ENCODE data around the gene TMC3. TPM values are rescaled to one million over a fixed set of nuclear protein-coding genes. Genes with fewer than 3 reads are reported as not detected.

The TMC3 gene
- not detected in 2 replicates for total RNA-seq (2022)
- percentile 5 among the genes with signal in this experiment for Bru-seq, nascent RNA
- percentile 13 among the genes with signal in this experiment for BruChase-seq, experiment 1, labeled RNA remaining after a 2-hour chase
- percentile 5 among the genes with signal in this experiment for BruChase-seq, experiment 2, labeled RNA remaining after a 6-hour chase
- long read RNA-seq: 0 reads

- no peaks in the 10 kb centered on the region for H3K27me3 ChIP-seq (replicated peaks; ENCODE audit: control insufficient read depth, insufficient read depth, low read length)
- Mint-ChIP-seq H3K4me1 (ENCODE audit: low read depth, unreplicated experiment) (no peaks in the 10 kb centered on the region), H3K27me3 (ENCODE audit: insufficient read depth, unreplicated experiment) (no peaks in the 10 kb centered on the region), H3K9me3 (ENCODE audit: unreplicated experiment) (no peaks in the 10 kb centered on the region), H3K4me3 (ENCODE audit: unreplicated experiment) (no peak within 1 kb of the TSS), H3K36me3 (ENCODE audit: insufficient read depth, unreplicated experiment) (no peaks in the 10 kb centered on the region), H3K27ac (ENCODE audit: unreplicated experiment) (no peak within 1 kb of the TSS)
- H3K4me3 ChIP-seq (ENCODE audit: low read depth, low read length): no peak within 1 kb of the TSS
- no peak for DNase-seq
- CTCF ChIA-PET: no interaction called here
- no peak for TF ChIP-seq CTCF (IDR thresholded peaks at IDR 0.05; ENCODE audit: insufficient read depth in 1 of 2, low read depth in 1 of 2, low read length in 1 of 2, severe bottlenecking in 1 of 2, unreplicated experiment in 1 of 2)
- H3K9me3 ChIP-seq: no peaks in the 10 kb centered on the region
- POLR2A ChIA-PET: no interaction called here
- no TSS peak for BruUV-seq (replicated peaks)
- peaks cover 28% of the 10 kb centered on the region for H3K4me1 ChIP-seq
- intact Hi-C loops (cut with micrococcal nuclease; ENCODE audit: unreplicated experiment): no loop called here
- H3K36me3 ChIP-seq (ENCODE audit: control insufficient read depth, insufficient read depth, low read length): no peaks in the 10 kb centered on the region
Measured at GRCh38 chr15:81373775-81374395, at the start of gene TMC3. TSS of gene TMC3 (minus strand) at chr15:81374213. CDS start at chr15:81374077, 136 bp downstream.

DNA sequence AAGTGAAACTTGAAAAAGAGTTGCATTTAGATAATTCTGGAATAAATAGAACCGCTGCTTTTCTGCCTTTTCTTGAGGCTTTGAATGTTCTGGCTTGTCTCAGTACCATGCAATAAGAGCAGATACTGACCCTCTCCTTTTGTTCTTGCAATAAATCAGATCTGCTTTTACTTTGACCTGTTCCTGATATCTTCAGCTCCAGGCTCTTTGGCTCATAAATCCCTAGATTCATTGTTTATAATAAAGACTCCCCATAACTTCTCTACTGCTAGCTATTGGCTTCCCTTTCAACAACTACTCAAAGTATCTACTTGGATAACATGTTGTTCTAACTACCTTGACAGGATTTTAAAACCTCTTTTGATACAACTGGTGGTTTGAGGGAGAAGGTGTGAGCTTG lies 47.4 kb upstream of the TMC3 start:
- ChIA-PET CTCF (no interaction called here), POLR2A (no interaction called here)
- Mint-ChIP-seq H3K27me3 (ENCODE audit: insufficient read depth, unreplicated experiment) (peaks cover 4% of the 10 kb centered on the region), H3K4me3 (ENCODE audit: unreplicated experiment) (no peak overlapping the region), H3K9me3 (ENCODE audit: unreplicated experiment) (no peaks in the 10 kb centered on the region), H3K4me1 (ENCODE audit: low read depth, unreplicated experiment) (no peaks in the 10 kb centered on the region), H3K36me3 (ENCODE audit: insufficient read depth, unreplicated experiment) (no peaks in the 10 kb centered on the region), H3K27ac (ENCODE audit: unreplicated experiment) (no peak overlapping the region)
- intact Hi-C loops (cut with micrococcal nuclease; ENCODE audit: unreplicated experiment): no loop called here
- H3K36me3 ChIP-seq (ENCODE audit: control insufficient read depth, insufficient read depth, low read length): no peaks in the 10 kb centered on the region
- no peaks in the 10 kb centered on the region for H3K4me1 ChIP-seq
- DNase-seq: no peak
- BruUV-seq (replicated peaks): no TSS peak
- TF ChIP-seq CTCF (IDR thresholded peaks at IDR 0.05; ENCODE audit: insufficient read depth in 1 of 2, low read depth in 1 of 2, low read length in 1 of 2, severe bottlenecking in 1 of 2, unreplicated experiment in 1 of 2): no peak
- no peak overlapping the region for H3K4me3 ChIP-seq (ENCODE audit: low read depth, low read length)
- no peaks in the 10 kb centered on the region for H3K9me3 ChIP-seq
- no peaks in the 10 kb centered on the region for H3K27me3 ChIP-seq (replicated peaks; ENCODE audit: control insufficient read depth, insufficient read depth, low read length)

GRCh38 chr15:81419332-81419943 lies 45.4 kb upstream of the TMC3 start:
- H3K27me3 ChIP-seq (replicated peaks; ENCODE audit: control insufficient read depth, insufficient read depth, low read length): no peaks in the 10 kb centered on the region
- no peak overlapping the region for H3K4me3 ChIP-seq (ENCODE audit: low read depth, low read length)
- H3K4me1 Mint-ChIP-seq (ENCODE audit: low read depth, unreplicated experiment): no peaks in the 10 kb centered on the region
- no peak overlapping the region for H3K27ac Mint-ChIP-seq (ENCODE audit: unreplicated experiment)
- ChIA-PET POLR2A (no interaction called here), CTCF (no interaction called here)
- H3K9me3 ChIP-seq: no peaks in the 10 kb centered on the region
- intact Hi-C loops (cut with micrococcal nuclease; ENCODE audit: unreplicated experiment): no loop called here
- no peak for TF ChIP-seq CTCF (IDR thresholded peaks at IDR 0.05; ENCODE audit: insufficient read depth in 1 of 2, low read depth in 1 of 2, low read length in 1 of 2, severe bottlenecking in 1 of 2, unreplicated experiment in 1 of 2)
- H3K9me3 Mint-ChIP-seq (ENCODE audit: unreplicated experiment): no peaks in the 10 kb centered on the region
- no peaks in the 10 kb centered on the region for H3K4me1 ChIP-seq
- no peak for DNase-seq
- no peaks in the 10 kb centered on the region for H3K36me3 ChIP-seq (ENCODE audit: control insufficient read depth, insufficient read depth, low read length)
- no peaks in the 10 kb centered on the region for H3K27me3 Mint-ChIP-seq (ENCODE audit: insufficient read depth, unreplicated experiment)
- H3K36me3 Mint-ChIP-seq (ENCODE audit: insufficient read depth, unreplicated experiment): no peaks in the 10 kb centered on the region
- BruUV-seq (replicated peaks): no TSS peak
- H3K4me3 Mint-ChIP-seq (ENCODE audit: unreplicated experiment): no peak overlapping the region
